Mammary epithelial cell (primary cell): Measurements from ENCODE around the gene ADARB1.

Experiments used
- EZH2 ChIP-seq: IDR thresholded peaks from 2 replicates; pipeline ENCODE4 v1.6.1; 2012; ENCODE audit warnings: low read length, inconsistent platforms, borderline replicate concordance
- TF ChIP-seq, protein P1 (sequence below), 2 donors: IDR thresholded peaks in 1 of 2; conservative IDR thresholded peaks in 1 of 2; 2 replicates each; pipeline ENCODE4 v1.5.1; 2011 to 2012; ENCODE audit warnings: inconsistent platforms in 2 of 2, low read length in 2 of 2, mild to moderate bottlenecking in 2 of 2, control low read depth in 1 of 2, low read depth in 1 of 2; ENCODE audit not compliant: insufficient read depth in 1 of 2; ENCODE audit errors: extremely low read depth in 1 of 2

DNA sequence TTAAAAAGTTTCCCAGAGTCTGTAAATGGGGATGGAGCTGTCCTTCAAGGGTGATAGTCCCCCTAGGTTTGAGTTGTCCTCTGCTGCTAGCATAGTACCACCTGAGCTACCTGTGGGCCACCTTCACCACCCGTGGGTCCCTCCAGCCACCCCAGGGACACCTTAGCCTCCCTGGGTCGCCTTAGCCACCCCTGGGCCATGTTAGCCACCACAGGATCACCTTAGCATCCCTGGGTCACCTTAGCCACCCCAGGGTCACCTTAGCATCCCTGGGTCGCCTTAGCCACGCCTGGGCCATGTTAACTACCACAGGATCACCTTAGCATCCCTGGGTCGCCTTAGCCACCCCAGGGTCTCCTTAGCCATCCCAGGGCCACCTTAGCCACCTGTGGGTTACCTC lies 67.1 kb downstream of the ADARB1 start:
- TF ChIP-seq, protein P1, sequence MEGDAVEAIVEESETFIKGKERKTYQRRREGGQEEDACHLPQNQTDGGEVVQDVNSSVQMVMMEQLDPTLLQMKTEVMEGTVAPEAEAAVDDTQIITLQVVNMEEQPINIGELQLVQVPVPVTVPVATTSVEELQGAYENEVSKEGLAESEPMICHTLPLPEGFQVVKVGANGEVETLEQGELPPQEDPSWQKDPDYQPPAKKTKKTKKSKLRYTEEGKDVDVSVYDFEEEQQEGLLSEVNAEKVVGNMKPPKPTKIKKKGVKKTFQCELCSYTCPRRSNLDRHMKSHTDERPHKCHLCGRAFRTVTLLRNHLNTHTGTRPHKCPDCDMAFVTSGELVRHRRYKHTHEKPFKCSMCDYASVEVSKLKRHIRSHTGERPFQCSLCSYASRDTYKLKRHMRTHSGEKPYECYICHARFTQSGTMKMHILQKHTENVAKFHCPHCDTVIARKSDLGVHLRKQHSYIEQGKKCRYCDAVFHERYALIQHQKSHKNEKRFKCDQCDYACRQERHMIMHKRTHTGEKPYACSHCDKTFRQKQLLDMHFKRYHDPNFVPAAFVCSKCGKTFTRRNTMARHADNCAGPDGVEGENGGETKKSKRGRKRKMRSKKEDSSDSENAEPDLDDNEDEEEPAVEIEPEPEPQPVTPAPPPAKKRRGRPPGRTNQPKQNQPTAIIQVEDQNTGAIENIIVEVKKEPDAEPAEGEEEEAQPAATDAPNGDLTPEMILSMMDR (conservative IDR thresholded peaks at IDR 0.05 in 1 of 2, IDR thresholded peaks at IDR 0.05 in 1 of 2; ENCODE audit: extremely low read depth in 1 of 2, insufficient read depth in 1 of 2, low read depth in 1 of 2, low read length in 2 of 2), result no peak
- TF ChIP-seq EZH2, result no peak
